CD4-positive, alpha-beta T cell treated with Interleukin-6 for 4 hours (primary cell): ENCODE data around the gene NR2F2.

ENCODE experiments used
- DNase-seq: peaks from one replicate; pipeline ENCODE4 v3.0.0-alpha.2; 2020; ENCODE audit warnings: mixed read lengths

Gene NR2F2

GRCh38 chr15:96355568-96356187, 25.2 kb downstream of the NR2F2 start:
- no peak for DNase-seq

- DNase-seq = peak; percentile 50
These were observed 26.3 kb downstream of the NR2F2 start for GRCh38 chr15:96356494-96357455.

- DNase-seq = no peak
These were observed 27.7 kb downstream of the NR2F2 start for GRCh38 chr15:96358001-96358801.

GRCh38 chr15:96358821-96359615, 28.5 kb downstream of the NR2F2 start:
- no peak for DNase-seq

GRCh38 chr15:96359616-96360521, 29.4 kb downstream of the NR2F2 start:
- DNase-seq = no peak

GRCh38 chr15:96360581-96361308, 30.2 kb downstream of the NR2F2 start:
- no peak for DNase-seq

GRCh38 chr15:96361309-96362010, 31.0 kb downstream of the NR2F2 start:
- DNase-seq = no peak

- DNase-seq = no peak
These were observed 31.7 kb downstream of the NR2F2 start for GRCh38 chr15:96362011-96362754.

GRCh38 chr15:96362755-96363651, 32.5 kb downstream of the NR2F2 start:
- no peak for DNase-seq

GRCh38 chr15:96363707-96364106, 33.2 kb downstream of the NR2F2 start:
- no peak for DNase-seq

- no peak for DNase-seq
These were observed 35.5 kb downstream of the NR2F2 start for GRCh38 chr15:96365781-96366525.

GRCh38 chr15:96366526-96366877, 36.0 kb downstream of the NR2F2 start:
- DNase-seq = no peak

- DNase-seq = no peak
These were observed 37.1 kb downstream of the NR2F2 start for GRCh38 chr15:96367311-96368200.

GRCh38 chr15:96369351-96369750, 38.9 kb downstream of the NR2F2 start:
- DNase-seq = no peak

GRCh38 chr15:96369825-96370621, 39.5 kb downstream of the NR2F2 start:
- no peak for DNase-seq

- DNase-seq = no peak
These were observed 42.1 kb downstream of the NR2F2 start for GRCh38 chr15:96372554-96372953.
